HG02588 (cell line): Measurements from ENCODE around the gene EDNRA.

Source experiments
- ATAC-seq: cut with Tn5 transposase; IDR thresholded peaks from one replicate; pipeline ENCODE4 v1.9.1; 2021; ENCODE audit warnings: mild to moderate bottlenecking, moderate library complexity; ENCODE audit not compliant: unreplicated experiment

The EDNRA gene

DNA sequence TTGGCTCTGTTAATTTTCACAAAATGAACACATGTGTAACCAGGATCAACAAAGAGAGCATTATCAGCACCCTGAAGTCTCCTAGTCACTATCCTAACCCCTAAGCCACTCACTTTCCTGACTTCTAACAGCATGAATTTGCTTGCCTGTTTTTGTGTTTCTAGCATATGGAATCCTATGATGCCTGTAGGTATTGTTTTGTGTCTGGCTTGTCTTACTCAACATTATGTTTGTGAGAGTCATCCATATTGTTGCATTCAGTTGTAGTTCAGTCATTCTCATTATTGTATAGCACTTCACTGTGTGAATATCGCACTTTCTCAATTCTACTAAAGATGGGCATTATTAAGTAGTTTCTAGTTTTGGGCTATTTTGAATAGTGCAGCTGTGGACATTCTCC is 15.6 kb downstream of the EDNRA start:
- ATAC-seq, result no peak

DNA sequence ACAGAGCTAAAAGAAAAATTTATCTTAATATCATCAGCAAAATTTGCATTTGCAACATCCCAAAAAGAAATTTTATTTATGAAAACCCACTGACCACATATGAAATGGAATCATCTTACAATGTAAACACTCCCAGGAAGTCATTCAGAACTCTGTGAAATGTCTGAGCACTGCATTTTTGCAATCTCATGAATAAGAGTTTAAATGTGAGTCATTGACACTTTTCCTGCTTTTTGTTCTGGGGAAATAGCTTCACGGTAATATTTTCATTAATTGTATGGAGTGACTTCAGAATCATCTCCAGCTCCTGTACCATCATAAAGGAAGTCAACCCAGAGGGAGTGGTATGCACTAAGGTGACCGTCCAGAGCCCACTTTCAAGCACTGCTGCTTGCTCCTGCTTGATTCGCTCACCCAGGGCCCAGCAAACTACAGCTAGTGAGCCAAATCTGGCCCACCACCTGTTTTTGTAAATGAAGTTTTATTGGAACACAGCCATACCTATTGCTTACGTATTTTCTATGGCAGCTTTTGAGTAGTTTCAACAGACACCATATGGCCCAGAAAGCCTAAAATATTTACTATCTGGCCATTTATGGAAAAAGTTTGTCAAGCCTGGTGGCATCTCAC is 17.2 kb downstream of the EDNRA start:
- ATAC-seq, result no peak

DNA sequence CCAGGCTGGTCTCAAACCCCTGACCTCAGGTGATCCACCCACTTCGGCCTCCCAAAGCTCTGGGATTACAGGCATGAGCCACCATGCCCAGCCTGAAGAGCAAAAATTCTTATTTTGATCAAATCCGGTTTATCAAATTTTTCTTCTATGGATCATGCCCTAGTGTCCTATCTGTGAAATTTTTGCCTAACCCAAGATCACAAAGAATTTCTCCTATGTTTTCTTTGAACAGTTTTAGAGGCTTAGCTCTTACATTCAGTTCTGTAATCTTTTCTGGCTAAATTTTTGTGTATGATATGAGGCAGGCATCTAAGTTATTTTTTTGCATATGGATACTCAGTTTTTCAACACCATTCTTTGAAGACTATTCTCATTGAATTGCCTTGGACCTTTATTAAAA is 27.4 kb downstream of the EDNRA start:
- ATAC-seq, result no peak

DNA sequence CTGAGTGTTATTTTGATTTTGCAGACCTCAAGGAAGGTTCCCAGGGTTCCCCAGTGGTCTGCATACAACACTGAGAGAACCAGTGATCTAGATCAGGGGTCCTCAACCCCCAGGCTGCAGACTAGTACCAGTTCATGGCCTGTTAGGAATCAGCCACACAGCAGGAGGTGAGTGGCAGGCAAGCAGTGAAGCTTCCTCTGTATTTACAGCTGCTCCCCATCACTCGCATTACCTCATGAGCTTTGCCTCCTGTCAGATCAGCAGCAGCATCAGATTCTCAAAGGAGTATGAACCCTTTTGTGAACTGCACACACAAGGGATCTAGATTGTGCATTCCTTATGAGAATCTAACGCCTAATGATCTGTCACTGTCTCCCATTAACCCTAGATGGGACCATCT is 28.5 kb downstream of the EDNRA start:
- no peak for ATAC-seq

DNA sequence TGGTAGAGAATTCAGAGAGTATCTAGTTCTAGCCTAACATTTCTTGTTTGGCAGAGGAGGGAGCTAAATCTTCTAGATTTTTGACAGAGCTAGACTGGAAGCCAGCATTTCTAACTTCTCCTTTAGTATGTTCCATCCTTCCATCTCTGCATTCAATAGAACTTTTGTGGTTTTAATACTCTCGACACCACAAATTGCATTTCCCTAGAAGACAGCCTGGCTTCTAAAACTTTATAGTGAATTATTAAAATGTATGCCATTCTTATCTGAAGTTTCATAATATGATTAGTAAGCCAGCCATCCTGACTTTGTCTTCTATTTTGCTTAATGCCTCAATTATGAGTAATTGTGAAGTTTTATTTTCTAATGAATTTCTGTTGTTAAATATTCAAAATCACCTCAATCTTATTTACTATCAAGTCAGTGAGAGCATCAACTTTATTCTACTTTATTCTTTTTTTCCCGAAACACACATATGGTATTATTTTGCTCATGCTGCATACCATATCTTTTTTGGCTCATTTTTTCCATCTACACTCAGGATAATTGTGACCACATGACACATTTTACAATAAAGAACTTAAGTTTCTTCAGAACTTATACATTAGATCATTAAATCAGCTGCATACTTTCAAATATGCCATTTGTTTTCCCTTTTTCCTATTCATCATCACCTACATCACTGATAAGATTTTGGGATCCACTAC is 30.2 kb downstream of the EDNRA start:
- no peak for ATAC-seq

DNA sequence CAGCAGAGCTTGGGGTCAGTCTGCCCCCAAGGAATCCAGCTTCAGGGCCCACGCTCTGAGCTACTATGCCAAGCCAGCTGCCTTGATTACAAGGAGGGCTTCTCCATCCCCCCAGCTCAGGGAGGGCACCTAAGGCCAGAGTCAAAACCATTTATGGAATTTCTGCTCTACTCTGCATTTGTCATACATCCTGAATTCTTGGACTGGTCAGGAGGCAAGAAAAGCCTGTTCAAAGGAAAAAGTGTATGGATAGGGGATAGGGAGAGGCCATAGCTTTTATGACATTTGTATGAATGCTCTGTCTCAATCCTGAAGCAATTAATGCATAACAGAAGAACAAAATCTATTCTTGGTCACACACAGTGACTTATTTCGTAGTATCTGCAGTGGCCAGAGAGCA is 32.2 kb downstream of the EDNRA start:
- no peak for ATAC-seq

DNA sequence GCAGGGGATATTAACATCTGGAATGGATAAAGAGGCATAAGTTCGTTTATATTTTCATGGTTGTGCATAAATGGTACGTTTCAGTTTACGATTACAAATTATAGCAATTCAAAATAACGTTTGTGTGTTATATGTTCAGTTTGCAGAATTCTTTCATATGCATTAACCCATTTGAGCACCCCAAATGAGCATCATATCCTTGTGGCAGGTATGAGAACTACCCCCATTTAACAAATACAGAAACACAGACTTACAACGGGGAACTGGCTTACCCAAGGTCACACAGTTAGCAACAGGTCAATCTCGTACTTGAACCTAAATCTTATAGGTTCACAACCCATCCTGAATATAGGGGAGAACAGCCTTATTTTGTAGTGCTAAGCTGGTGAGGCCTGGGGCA is 33.1 kb downstream of the EDNRA start:
- ATAC-seq, result no peak

DNA sequence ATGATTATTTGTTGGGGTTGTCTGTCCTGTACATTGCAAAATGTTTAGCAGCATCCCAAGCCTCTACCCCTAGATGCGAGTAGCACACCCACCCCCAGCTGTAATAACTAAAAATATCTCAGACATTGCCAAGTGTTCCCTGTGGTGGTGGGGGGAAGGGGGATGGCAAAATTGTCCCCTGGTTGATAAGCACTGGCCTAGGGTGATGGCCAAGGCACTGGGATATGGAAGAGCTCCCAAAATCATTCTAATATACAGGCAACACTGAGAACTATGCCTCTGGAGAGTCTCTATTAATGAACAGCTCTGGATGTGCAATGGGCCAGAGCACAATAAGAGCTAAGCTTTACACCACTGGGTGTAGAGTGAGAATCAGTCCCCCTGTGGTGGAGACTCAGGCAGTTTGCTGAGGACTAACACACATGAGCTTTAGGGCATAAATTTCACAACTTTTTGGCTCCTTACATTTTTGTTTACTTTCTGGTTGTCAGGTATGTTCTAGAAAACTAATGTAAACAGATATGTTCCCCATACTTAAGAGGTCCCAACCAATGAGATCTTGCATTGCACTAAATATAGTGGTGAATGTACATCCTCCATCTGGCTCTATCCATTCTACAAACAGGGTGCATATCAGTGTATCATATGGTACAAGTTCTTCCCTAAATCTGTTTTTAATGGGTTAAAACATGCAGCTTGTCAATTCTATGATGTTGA is 34.5 kb downstream of the EDNRA start:
- no peak for ATAC-seq

DNA sequence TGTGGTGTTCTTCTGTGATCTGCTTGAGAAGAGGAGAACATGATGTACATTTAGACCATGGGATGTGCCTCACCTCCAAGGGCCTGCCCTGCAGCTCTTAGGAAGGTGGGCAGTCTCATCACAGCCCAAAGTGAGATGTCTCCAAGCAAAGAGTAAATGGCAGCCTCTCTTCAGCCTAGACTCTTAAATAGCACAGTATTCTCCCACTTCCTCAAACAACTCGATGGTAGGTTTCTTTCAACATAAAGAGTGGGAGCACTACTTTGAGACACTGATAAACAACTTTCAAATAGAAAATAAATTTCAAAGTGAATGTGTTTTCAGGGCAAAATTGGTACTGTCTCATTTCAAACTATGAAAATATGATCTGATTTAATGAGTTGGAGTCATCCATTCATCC is 35.2 kb downstream of the EDNRA start:
- no peak for ATAC-seq

DNA sequence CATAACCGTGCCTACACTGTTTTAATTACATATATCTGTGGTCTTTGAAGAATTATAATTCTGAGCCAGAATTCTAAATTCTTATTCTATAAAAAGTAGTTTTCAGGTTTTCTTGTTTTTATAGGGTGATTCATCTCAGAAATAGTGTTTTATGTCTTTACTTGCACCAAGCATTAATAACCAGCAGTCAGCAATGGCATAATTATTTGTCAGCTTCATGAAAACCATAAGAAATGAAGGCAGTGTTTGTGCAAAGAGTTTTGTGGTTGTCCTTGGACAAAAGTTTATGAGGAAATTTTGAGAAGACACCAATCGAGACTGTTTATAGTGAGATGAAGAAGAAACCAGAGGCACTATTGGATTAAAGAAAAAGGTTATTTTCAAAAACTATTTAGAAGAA is 37.2 kb downstream of the EDNRA start:
- no peak for ATAC-seq

DNA sequence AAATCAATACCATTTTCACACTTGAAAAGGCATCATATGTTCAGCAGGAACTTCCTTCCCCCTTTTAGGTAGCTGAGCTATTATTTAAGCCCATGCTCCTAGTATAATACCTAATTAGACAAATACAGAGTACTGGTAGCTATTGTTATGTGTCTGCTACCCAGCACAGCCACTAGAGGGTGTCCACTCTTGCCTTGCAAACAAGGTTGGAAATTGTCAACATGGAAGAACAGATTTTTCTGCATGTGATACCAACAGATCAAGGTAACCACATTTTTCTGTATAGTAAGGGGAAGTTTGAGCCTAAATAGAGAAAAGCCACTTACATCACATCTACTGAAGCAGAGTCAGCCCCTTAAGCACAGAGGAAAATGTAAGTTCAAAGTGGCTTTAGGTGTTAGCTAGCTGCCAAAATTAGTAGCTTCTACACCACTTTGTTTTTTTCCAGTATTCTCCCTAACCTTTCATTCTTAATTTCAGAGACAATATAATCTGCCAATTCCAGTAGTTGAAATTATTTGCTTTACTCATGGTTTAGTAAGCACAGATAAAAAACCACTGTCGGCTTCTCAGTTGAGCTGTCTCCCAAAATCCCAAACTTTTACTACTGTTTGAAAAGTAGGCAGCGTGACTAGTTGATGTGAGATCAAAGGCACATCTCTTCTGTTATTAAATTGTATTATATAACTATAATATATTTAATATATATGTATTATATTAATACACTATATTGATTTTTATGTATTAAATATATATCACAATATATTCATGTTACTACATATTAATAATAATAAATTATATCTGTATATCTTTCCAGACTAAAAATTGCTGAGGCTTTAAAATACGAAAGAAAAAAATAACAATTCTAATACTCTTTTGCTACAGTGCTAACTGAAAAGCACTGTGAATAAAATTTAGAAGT is 38.2 kb downstream of the EDNRA start:
- ATAC-seq, result peak; percentile 90

DNA sequence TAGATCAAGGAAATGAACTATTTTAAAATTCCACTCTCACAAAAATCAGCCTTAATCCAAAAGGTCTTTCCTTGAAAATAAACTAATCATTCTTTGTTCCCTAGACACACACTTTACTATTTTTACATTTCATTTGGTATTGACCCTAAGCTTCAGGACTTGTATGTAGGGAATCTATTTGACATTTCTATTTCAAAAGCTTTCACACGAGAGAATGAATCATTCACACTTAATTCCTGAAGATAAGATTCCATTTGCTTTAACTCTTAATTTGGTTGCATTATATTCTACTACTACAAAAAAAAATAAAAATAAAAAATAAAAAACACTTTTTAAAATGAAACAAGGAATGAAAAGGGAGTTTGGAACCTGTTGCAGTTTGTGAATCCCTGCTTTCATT is 43.7 kb downstream of the EDNRA start:
- ATAC-seq, result no peak

DNA sequence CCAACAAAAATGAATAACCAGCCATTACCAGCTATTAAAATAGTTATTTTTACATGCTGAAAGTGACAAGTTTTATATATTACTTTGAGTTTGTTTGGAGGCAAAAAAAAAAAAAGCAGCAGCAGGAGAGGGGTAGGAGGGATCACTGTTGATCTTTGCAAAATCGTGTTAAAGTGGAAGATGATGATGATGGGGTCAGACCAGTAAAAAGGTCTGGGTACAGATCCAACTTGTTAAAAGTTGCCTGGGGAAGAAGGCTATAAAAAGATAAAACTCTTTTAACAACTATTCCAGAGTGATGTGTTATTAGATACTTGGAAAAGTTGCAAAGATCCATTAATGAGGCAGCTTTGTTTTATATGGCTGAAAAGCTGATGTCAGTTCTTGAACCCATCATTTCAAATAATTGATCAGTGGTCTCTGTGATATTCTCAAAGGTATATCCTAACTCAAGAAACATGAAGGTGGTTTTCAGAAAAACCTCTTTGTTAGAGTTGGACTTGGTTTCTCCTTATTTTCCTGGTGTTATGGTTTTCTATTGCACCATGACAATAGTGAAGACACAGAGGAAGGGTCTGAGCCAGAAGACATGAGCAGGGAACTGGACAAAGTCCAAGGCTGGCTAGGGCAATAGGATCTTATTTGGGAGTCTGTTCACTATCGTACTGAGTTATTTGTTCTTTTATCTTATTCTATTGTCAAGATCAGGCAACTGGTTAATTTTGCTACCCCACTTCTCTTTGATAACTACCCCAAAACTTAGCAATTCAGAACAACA is 44.8 kb downstream of the EDNRA start:
- no peak for ATAC-seq

DNA sequence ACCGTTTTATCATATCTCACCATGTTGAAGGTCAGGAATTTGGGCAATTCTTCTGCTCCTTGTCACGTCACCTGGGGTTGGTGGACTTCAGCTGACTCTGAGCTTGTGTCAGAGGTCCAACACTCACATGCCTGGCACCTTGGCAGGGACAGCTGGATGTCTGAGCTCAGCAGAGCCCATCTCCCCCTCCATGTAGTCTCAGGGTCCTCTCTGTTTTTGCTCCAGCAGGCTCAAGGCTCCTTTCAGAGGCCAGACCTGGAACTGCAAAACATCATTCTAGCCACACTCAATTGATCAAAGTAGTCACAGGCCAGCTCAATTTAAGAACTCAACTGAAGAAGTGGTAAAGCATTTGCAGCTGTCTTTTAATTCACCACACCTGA is 45.4 kb downstream of the EDNRA start:
- no peak for ATAC-seq

DNA sequence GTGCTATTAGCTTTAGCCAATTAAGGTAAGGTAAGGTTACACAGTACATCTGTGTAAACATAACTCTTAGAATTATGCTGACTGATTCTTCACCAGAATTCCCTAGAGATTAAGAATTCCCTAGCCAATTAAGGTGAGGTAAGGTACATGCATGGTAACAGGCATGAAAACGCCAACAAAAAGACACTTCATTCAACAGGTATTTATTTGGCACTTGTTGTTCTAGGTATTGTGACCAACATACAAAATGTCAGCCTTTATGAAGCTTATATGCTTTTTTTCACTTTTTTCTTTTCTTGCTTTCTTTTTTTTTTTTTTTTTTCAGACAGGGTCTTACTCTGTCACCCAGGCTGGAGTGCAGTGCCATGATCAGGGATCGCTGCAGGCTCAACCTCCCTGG is 47.2 kb downstream of the EDNRA start:
- no peak for ATAC-seq

DNA sequence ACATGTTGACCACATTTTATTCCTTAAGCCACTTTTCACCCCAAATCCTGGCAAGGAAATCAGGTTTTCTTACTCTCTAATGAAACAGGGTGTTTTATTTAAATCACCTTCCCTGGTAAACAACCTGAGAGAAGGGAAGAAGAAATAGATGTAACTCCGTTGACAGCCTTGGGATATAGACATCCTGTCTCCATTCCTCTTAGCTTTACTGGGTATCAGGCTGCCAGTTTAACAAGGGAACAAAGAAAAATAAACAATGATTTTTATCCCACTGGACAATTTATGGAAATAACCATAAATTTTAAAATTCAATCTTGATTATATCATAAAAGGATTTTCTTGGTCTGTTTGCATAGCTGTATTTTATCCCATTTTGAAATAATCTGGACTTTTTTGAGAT is 49.2 kb downstream of the EDNRA start:
- ATAC-seq, result no peak

DNA sequence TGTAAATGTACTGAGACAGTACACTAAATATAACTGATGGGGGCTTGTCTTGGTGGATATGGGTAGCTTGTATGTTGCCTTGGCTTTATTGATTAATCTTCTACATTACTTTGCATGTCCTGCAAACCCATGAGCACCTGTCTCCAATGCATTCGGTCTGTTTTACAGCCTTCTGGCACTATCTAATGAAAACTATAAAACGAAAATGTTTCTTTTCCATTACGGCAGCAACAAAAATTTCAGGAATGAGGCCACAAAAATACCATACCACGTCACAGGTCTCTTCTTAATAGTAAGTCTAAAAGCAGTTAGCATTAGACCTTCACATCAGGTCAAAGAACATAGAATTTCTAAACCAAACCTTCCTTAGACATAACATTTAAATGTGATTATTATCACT is 49.8 kb downstream of the EDNRA start:
- ATAC-seq, result no peak

DNA sequence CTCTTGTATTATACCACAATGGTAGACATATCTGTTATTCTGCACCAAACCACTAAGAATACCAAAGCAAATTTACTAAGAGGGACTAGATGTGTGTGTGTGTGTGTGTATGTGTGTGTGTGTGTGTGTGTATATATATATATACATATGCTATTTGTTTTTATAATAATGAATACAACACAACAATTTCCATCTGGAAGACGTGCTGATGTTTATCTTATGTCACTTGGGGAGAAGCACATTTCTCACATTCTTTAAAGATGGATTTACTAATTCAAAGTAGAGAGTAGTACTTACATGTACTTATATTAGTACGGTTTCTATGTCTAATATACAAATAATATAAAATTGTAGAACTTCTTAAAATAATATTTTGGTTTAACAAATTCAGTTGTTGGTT is 52.0 kb downstream of the EDNRA start:
- no peak for ATAC-seq

DNA sequence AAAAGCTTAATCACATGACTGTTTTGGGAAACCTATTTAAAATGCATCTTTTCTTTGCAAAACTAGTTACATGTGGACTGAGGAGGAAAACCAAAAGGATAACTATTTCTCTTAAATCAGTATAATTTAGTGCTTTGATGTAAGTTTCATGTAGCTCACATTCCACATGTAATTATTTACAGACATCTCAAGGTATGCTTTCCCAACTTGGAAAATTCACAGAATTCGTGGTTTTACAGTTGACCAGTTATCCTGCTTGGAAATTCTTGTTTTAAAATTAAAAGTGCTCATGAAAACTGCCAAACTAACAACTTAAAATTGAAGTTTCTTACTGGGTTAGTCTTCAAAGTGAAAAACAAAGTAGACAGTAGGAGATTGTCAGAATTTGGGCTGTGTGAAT is 52.4 kb downstream of the EDNRA start:
- ATAC-seq, result no peak

DNA sequence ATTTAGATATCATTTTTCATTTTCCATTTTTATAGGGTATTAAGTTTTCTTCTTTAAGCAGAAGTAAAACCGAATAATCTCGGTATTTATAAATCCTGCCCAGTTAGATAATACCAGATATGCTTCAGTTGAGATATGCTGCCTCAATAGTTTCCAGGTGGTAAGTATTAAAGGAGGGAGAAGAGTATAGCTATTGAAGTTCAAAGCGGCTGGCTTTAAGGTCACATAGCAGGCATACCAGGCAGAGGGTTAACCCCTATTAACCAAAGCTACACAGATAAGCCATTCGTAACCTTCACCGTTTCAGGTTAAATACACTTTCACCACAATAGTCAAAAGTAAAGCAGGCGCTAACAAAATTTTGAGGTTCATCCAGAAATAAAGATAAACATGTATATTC is 54.2 kb downstream of the EDNRA start:
- ATAC-seq, result no peak

DNA sequence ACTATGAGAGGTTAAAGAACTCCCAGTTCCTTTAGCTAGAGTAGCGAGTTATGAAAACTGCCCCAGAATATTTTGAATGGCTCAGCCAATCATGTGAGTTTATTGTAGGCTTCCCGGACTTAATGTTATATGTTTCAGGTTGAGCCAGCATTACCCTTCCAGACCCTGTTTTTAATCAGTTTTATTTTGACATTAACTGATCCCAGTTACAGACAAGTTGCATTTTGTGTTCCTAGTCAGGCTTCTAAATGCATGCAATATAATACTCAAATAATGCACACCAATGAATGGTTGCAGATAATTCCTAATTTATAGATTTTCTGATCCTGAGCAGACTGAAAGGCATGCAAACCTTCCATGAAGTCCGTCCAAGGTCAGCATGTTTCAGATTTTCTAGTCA is 57.8 kb downstream of the EDNRA start:
- no peak for ATAC-seq
